ENCODE data around the gene RTTN.

The RTTN gene

GRCh38 chr18:69961718-69962117 lies 243.8 kb downstream of the RTTN start:
- no peak for DNase-seq

DNA sequence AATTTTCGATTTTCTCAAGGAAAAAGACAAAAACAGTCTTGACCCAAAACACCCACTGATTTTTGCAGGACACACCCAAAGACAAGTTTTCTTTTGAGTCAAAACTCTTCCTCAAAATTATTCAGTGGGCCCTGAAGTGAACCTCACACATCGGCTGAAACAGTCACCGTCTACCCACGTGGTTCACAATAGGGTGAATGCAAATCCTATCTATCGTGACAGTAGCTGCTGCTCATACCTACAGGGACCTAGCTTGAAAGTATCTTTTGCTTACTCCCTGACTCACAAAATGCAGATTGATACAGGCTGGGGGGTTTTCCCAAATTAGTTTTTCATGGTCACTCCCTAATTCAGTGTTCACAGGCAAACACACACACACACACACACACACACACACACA lies 247.1 kb downstream of the RTTN start:
- DNase-seq = no peak

DNA sequence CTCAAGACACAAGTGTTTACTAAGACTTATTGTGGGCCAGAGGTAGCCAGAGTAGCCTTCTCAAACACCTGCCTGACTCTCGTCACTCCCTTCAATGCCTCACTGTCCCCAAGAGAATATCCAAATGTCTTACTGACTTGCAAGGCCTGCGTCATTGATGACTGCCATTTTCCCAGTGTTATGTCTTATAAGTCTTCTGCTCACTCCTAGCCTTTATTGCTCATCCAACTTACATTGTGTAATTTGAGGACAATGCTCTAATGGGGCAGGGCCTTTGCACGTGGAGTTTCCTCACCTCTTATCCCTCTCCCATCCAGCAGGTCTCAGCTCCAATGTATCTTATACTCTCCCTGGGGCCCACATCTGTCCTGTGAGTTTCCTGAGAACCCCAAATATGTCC lies 247.7 kb downstream of the RTTN start:
- no peak for DNase-seq

DNA sequence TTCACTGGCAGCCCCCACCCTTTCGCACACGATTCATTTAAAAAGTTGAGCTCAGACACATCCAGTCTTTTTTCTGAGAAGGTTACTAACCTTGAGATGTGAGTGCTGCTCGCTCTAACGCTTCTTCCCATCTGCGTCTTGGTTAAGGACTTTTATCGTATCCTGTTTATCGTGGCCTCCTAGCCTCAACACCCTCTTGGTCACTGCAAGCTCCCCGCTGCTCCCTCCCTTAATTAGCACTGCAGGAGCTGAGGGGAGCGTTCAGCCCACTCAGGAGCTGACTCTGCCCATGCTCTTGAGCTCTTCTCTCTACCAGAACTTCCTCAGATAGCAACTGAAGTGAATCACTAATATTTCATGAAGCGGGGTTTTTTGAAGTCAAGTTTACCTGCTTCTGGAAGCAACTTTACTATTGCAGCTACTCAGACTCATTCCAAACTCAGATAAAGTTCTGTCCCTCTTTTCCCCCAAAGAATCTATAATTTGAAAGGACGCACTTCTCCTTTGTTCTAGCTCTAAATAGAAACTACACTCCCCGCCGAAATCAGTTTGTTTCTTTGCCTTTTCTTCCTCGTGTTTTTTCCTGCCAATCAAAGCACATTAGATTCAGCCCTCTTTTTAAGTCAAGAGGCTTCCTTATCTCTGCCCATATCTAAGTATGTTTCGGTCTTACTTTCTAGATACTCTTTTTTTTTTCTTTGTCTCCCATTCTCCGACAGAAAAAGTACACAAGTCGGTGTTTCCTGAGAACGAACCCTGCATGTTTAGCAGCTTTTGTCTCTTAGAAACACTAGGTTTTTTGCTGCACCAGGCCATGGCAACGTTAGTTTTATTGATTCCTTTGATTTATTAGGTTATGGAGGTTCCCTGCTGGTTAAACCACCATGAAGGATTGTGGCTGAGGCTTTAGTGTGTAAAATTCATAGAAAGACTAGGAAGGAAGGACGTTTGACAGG lies 248.5 kb downstream of the RTTN start:
- no peak for DNase-seq

DNA sequence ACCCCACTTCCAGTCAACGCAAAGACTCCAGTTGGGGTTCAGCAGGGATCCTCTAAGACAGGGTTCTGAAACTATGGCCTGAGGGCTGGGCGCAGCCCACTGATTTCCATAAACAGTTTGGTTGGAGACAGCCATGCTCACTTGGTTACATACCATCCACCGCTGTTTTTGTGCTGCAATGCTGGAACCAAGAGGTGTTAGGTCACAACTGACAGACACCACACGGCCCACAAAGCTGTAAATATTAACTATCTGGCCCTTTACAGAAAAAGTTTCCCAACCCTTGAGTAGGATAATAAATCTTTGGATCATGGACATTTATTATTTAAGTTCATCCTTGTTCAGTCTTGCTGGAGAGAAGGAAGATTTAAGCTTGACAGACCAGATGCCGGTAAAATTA lies 249.4 kb downstream of the RTTN start:
- DNase-seq = no peak

DNA sequence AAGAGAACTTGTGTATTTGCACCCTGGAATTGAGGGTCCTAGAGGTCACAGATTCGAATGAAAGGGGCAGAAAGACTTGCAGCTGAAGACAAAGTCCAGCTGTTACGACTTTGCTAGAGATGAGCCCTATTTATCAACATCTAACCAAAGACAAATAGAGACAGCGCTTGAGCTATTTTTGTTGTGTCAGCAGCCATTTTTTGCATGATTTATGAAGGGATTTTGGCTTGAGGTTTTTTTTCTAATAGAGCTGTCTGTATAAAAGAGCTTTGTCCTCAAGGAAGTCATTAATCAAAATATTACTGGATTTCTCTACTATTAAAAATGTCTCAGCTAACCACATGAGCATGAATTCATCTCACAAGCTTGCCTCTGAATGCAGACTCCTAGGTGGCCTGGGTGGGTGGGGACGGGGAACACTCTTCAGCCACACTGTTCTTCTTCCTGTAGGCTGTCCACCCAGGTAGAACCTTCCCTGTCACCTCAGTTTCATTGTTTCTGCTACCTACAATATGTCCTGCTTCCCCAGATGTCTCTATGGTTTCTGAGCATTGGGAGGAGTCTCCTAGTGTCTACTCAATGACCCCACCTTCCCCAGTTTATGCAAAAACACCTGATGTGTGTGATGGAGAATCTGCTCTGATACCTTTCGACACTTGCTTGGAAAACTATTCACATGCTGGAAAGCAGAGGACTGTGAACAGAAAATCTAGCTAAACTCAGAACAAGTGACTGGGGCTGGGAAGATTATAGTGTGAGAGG lies 250.6 kb downstream of the RTTN start:
- no peak for DNase-seq

DNA sequence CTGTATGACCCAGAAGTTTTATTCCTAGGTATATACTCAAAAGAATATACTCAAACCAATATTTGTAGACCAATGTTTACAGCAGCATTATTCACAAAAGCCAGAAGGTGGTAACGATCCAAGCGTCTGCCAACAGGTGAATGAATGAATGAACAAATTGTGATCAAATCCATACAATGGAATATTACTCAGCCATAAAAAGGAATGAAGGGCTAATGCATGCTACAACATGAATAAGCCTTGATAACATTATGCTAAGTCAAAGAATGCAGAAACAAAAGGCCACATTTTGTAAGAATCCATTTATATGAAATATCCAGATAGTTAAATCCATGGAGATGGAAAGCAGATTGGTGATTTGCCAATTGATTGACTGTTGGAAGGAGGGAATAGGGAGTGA lies 252.3 kb downstream of the RTTN start:
- no peak for DNase-seq
